HepG2 (cell line): ENCODE results near the gene GNG7. TPM values are rescaled to one million over a fixed set of nuclear protein-coding genes. Genes with fewer than 3 reads are reported as not detected.

ENCODE experiments used
- ATAC-seq: fragments of 200-7000 bp; cut with Tn5 transposase; 3 replicates; pipeline ENCODE4 v1.9.1; 2020; ENCODE audit warnings: mild to moderate bottlenecking, moderate library complexity
- BruUV-seq: library from RNA; stranded (reverse); fragments of 400-500 nt; replicated peaks from 2 replicates; lab custom pipeline; 2021; lab: Mats Ljungman, UMichigan
- CTCF ChIA-PET: fragments of 300-600 bp; formaldehyde crosslinking; extraction: SDS; loops from one replicate; lab custom pipeline; 2021; ENCODE audit warnings: low total read pairs, inconsistent platforms, low intra/inter-chr PET ratio; lab: Yijun Ruan, JAX
- POLR2A ChIA-PET: fragments of 350-600 bp; sonication (Branson Sonifier 250); formaldehyde crosslinking; loops from one replicate; lab custom pipeline; 2020; ENCODE audit warnings: antibody characterized with exemption, inconsistent platforms; lab: Yijun Ruan, JAX
- DNase-seq: peaks from one replicate; pipeline ENCODE4 v3.0.0-alpha.2; 2015; ENCODE audit warnings: low spot score
- FAIRE-seq: peaks from 3 replicates; lab custom pipeline; 2011; peaks lifted over from hg19 to GRCh38; lab: Jason Lieb, UNC
- H2AFZ ChIP-seq: one replicate; pipeline ENCODE4 v1.6.1; 2011; ENCODE audit warnings: low read length, inconsistent platforms
- H3K27ac ChIP-seq: fragments of 300-600 bp; 3 replicates; pipeline ENCODE4 v1.8.0; 2011; ENCODE audit warnings: mixed run types, mild to moderate bottlenecking, mixed read lengths, low read length, inconsistent platforms; ENCODE audit not compliant: insufficient read depth; ENCODE audit errors: extremely low read length
- H3K27me3 ChIP-seq, 2 experiments: fragments of 200-600 bp in 1 of 2; 2 replicates in 1 of 2; 3 replicates in 1 of 2; pipeline versions ENCODE4 v1.6.0 to v1.8.0; 2011; ENCODE audit warnings: low read length in 2 of 2, mild to moderate bottlenecking in 2 of 2, moderate library complexity in 2 of 2, inconsistent platforms in 1 of 2; ENCODE audit not compliant: insufficient read depth in 2 of 2, control insufficient read depth in 1 of 2
- H3K36me3 ChIP-seq, 2 experiments: fragments of 200-600 bp in 1 of 2; replicated peaks in 1 of 2; 2 replicates in 1 of 2; 3 replicates in 1 of 2; pipeline versions ENCODE4 v1.5.1 to v1.8.0; 2011; ENCODE audit warnings: low read length in 2 of 2, inconsistent platforms in 1 of 2; ENCODE audit not compliant: insufficient read depth in 2 of 2, control insufficient read depth in 1 of 2
- H3K4me1 ChIP-seq: 2 replicates; pipeline ENCODE4 v1.5.1; 2012; ENCODE audit warnings: low read length, inconsistent platforms; ENCODE audit not compliant: insufficient read depth
- H3K4me2 ChIP-seq: 2 replicates; pipeline ENCODE4 v1.6.0; 2011; ENCODE audit warnings: low read depth, low read length, inconsistent platforms
- H3K4me3 ChIP-seq, 3 experiments: fragments of 200-600 bp in 1 of 3; sonication (generic), shearing (Covaris generic) in 1 of 3; replicated peaks in 1 of 3; 2 replicates each; pipeline ENCODE4 v1.5.1; 2011 to 2016; ENCODE audit warnings: low read length in 3 of 3, inconsistent platforms in 2 of 3, low read depth in 2 of 3, mild to moderate bottlenecking in 2 of 3, control low read depth in 1 of 3, mixed read lengths in 1 of 3; ENCODE audit not compliant: insufficient read depth in 1 of 3
- H3K79me2 ChIP-seq: one replicate; pipeline ENCODE4 v1.6.1; 2011; ENCODE audit warnings: low read length, inconsistent platforms; ENCODE audit not compliant: insufficient read depth
- H3K9ac ChIP-seq: 2 replicates; pipeline ENCODE4 v1.6.0; 2011; ENCODE audit warnings: mild to moderate bottlenecking, low read depth, low read length, inconsistent platforms; ENCODE audit not compliant: insufficient read depth
- H3K9me3 ChIP-seq: 2 replicates; pipeline ENCODE4 v1.5.1; 2012; ENCODE audit warnings: mild to moderate bottlenecking, low read length
- H4K20me1 ChIP-seq: 2 replicates; pipeline ENCODE4 v1.6.0; 2011; ENCODE audit warnings: inconsistent platforms, mild to moderate bottlenecking, low read length, moderate library complexity; ENCODE audit not compliant: insufficient read depth
- ARID5B ChIP-seq: IDR thresholded peaks from 2 replicates; pipeline ENCODE4 v1.4.0; 2020; ENCODE audit warnings: mild to moderate bottlenecking, missing genetic modification reagents
- ATAD3A ChIP-seq: sonication (generic); formaldehyde crosslinking; IDR thresholded peaks from 2 replicates; pipeline ENCODE4 v1.4.0; 2020; ENCODE audit warnings: missing genetic modification reagents
- CBX5 ChIP-seq: sonication (generic); formaldehyde crosslinking; IDR thresholded peaks from 2 replicates; pipeline ENCODE4 v1.4.0; 2020; ENCODE audit warnings: missing genetic modification reagents, borderline replicate concordance
- EEA1 ChIP-seq: sonication (generic); formaldehyde crosslinking; IDR thresholded peaks from 2 replicates; pipeline ENCODE4 v1.5.1; 2020; ENCODE audit warnings: mild to moderate bottlenecking, missing genetic modification reagents, borderline replicate concordance
- FOXA3 ChIP-seq: IDR thresholded peaks from 2 replicates; pipeline ENCODE4 v1.6.1; 2016; ENCODE audit warnings: missing genetic modification reagents, missing compliant biosample characterization
- GABPB1 ChIP-seq: IDR thresholded peaks from 2 replicates; pipeline ENCODE4 v1.6.1; 2016; ENCODE audit warnings: mild to moderate bottlenecking, missing genetic modification reagents, moderate library complexity, missing compliant biosample characterization
- KMT2A ChIP-seq: sonication (generic); formaldehyde crosslinking; IDR thresholded peaks from 2 replicates; pipeline ENCODE4 v1.4.0; 2020; ENCODE audit warnings: missing genetic modification reagents
- NFAT5 ChIP-seq: sonication (generic); formaldehyde crosslinking; IDR thresholded peaks from 2 replicates; pipeline ENCODE4 v1.4.0; 2020; ENCODE audit warnings: missing genetic modification reagents
- PHF21A ChIP-seq: sonication (generic); formaldehyde crosslinking; IDR thresholded peaks from 2 replicates; pipeline ENCODE4 v1.5.0; 2020; ENCODE audit warnings: mild to moderate bottlenecking, missing genetic modification reagents
- POLR2AphosphoS2 ChIP-seq: IDR thresholded peaks from 2 replicates; pipeline ENCODE4 v1.6.1; 2011; ENCODE audit warnings: low read depth, low read length, improper control_type of control experiment
- REPIN1 ChIP-seq: sonication (generic); formaldehyde crosslinking; IDR thresholded peaks from 2 replicates; pipeline ENCODE4 v1.8.0; 2022; ENCODE audit warnings: missing genetic modification reagents, low read depth, mild to moderate bottlenecking, borderline replicate concordance
- RNF2 ChIP-seq: fragments of 450-650 bp; conservative IDR thresholded peaks from 2 replicates; pipeline ENCODE4 v1.6.1; 2016; ENCODE audit warnings: low read depth
- ZBTB8A ChIP-seq: sonication (generic); formaldehyde crosslinking; IDR thresholded peaks from 2 replicates; pipeline ENCODE4 v1.4.0; 2020; ENCODE audit warnings: mild to moderate bottlenecking, low read depth, missing genetic modification reagents, borderline replicate concordance
- ZNF143 ChIP-seq: sonication (generic); formaldehyde crosslinking; IDR thresholded peaks from 2 replicates; pipeline ENCODE4 v1.4.0; 2020; ENCODE audit warnings: missing genetic modification reagents
- ZNF260 ChIP-seq: sonication (generic); formaldehyde crosslinking; IDR thresholded peaks from 2 replicates; pipeline ENCODE4 v1.4.0; 2020; ENCODE audit warnings: missing genetic modification reagents, low read depth, mild to moderate bottlenecking, borderline replicate concordance
- ZNF780A ChIP-seq: sonication (generic); formaldehyde crosslinking; IDR thresholded peaks from 2 replicates; pipeline ENCODE4 v1.8.0; 2022; ENCODE audit warnings: mild to moderate bottlenecking, missing genetic modification reagents, moderate library complexity
- ZSCAN9 ChIP-seq: IDR thresholded peaks from 2 replicates; pipeline ENCODE4 v1.6.1; 2016; ENCODE audit warnings: borderline replicate concordance
- WGBS: methylation state at CpG from one replicate; pipeline ENCODE4 v1.1.6; 2017; ENCODE audit warnings: low lambda C conversion rate; 5-methylcytosine and 5-hydroxymethylcytosine counted together
- in situ Hi-C: cut with HindIII; loops from 2 replicates; pipeline ENCODE4 v1.10.0; 2017; ENCODE audit warnings: low pct_unique_long_range_greater_than_20kb; ENCODE audit not compliant: extremely low pct_ligation_motif_present
- intact Hi-C: fragments of 100-400 bp; cut with micrococcal nuclease; formaldehyde crosslinking; loops from one replicate; pipeline ENCODE4 v1.10.0; 2022; ENCODE audit not compliant: unreplicated experiment
- polyA plus RNA-seq, 8 experiments: library from polyadenylated mRNA; depleted of rRNA in 3 of 8; stranded (reverse) in 7 of 8; unstranded in 1 of 8; fragments of >200 nt; fragmentation: Illumina TruSeq in 4 of 8; extraction: Trizol in 4 of 8; gene quantifications; 2 replicates each; pipeline versions ENCODE4 v1.2.1 to v1.2.3, GENCODE V29; 2011 to 2016; ENCODE audit warnings: low read depth in 4 of 8, missing spikeins in 1 of 8, mixed read lengths in 1 of 8; ENCODE audit not compliant: insufficient read depth in 1 of 8
- total RNA-seq, 5 experiments: library from RNA; depleted of rRNA; stranded (reverse); fragments of >200 nt; fragmentation: Illumina TruSeq; extraction: Trizol; gene quantifications; 2 replicates each; pipeline ENCODE4 v1.2.3, GENCODE V29; 2016; ENCODE audit warnings: low read depth in 1 of 5

The GNG7 gene
- total and polyA plus RNA-seq, 2 of the 13 experiments (the other 11 are each of a cell fraction or from before 2014, with no cell fraction given): 1.4 to 3.3 TPM

GRCh38 chr19:2703691-2704216 is 1.3 kb upstream of the GNG7 start:
- H3K79me2 ChIP-seq: no peaks in the 10 kb centered on the region
- WGBS: 45% methylated on average over 5 of the region's 6 CpGs
- 0 out of 2 replicates have a peak overlapping the region, but pooled peaks have one; percentile 63 for H3K4me2 ChIP-seq
- H3K9me3 ChIP-seq: no peaks in the 10 kb centered on the region
- ATAC-seq (peak; percentile 60), DNase-seq (peak; percentile 64), FAIRE-seq (peak; percentile 34)
- no peak overlapping the region for H3K9ac ChIP-seq
- no TSS peak for BruUV-seq
- no peak overlapping the region for H2AFZ ChIP-seq
- peaks cover 36% of the 10 kb centered on the region for H3K4me1 ChIP-seq
- no peaks in the 10 kb centered on the region for H3K36me3 ChIP-seq
- no peak overlapping the region for H3K27ac ChIP-seq
- CTCF ChIA-PET: no interaction called here
- POLR2A ChIA-PET: interaction anchor here (0.7 to 3.6 kb wide), 3 partner anchors 17 to 75 kb away, joined by 3 to 28 read pairs (median 7); no protein-coding TSS in a partner anchor
- in situ Hi-C loops (no loop called here), intact Hi-C loops (loop anchor here (5.0 kb wide), 1 partner anchor 604 kb away; no protein-coding TSS in a partner anchor)
- H3K27me3 ChIP-seq: no peaks in the 10 kb centered on the region; a peak in 1 of 5 replicates
- no peaks in the 10 kb centered on the region for H4K20me1 ChIP-seq
- H3K4me3 ChIP-seq: no peak overlapping the region
- TF ChIP-seq KMT2A (CRISPR knock-in tag) (no peak), ZNF143 (CRISPR knock-in tag) (no peak), ARID5B (peak; percentile 32; the same call in 1 of the 2 replicates), REPIN1 (CRISPR knock-in tag) (no peak), ZNF780A (CRISPR knock-in tag) (no peak), ZBTB8A (CRISPR knock-in tag) (no peak), PHF21A (CRISPR knock-in tag) (peak; percentile 35; the same call in 1 of the 2 replicates), RNF2 (no peak), ZSCAN9 (CRISPR knock-in tag) (no peak), FOXA3 (CRISPR knock-in tag) (peak; percentile 59), NFAT5 (CRISPR knock-in tag) (no peak), ATAD3A (CRISPR knock-in tag) (no peak), CBX5 (CRISPR knock-in tag) (0 out of 2 replicates have a peak, but pooled peaks have one; percentile 35), GABPB1 (CRISPR knock-in tag) (no peak), ZNF260 (CRISPR knock-in tag) (no peak), EEA1 (CRISPR knock-in tag) (no peak), POLR2AphosphoS2 (no peak)
